ENCODE results near the gene FBXL16.

The FBXL16 gene

DNA sequence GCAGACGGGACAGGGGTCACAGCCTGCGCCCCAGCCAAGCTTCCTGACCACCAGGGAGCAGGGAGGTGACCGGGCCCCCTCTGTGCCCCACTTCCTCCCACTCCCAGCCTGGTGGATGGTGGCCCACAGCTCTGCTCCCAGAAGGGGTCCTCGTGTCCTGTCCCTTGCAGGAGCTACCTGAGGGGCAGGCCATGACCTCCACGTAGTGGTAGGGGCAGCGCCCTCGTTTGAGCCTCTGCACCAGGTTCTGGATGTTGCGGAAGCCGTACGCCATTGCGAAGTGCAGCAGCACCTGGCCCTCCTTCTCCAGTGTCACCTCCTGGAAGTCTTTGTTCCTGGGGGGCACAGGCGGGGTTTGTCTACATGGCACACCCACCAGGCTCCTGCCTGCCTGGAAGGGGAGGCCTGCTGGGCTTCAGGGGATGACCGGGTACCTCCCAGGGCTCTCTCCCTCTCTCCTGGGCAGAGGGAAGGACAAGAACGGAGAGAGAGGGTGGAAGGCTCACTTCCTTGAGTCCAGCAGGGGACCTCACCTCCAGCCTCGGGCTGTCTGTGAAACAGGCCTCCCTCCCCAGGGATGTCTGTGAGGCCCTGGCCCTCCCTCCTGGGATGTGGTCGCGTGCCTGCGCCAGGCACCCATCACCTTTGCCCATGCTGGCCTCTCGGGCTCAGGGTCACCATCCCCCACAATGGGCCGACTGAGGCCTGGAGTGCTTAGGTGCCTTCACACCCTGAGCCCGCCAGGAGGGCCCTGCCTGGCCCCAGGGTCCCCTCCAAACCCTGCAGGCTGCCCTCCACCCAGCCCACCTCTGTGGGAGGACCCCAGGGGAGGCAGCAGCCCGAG, 25.3 kb upstream of the FBXL16 start:
- TF ChIP-seq, protein P1, sequence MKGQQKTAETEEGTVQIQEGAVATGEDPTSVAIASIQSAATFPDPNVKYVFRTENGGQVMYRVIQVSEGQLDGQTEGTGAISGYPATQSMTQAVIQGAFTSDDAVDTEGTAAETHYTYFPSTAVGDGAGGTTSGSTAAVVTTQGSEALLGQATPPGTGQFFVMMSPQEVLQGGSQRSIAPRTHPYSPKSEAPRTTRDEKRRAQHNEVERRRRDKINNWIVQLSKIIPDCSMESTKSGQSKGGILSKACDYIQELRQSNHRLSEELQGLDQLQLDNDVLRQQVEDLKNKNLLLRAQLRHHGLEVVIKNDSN (IDR thresholded peaks at IDR 0.05): no peak
- TF ChIP-seq ZBTB7A (IDR thresholded peaks at IDR 0.05; ENCODE audit: low read depth) (no peak), REST (IDR thresholded peaks at IDR 0.05; ENCODE audit: low read depth) (no peak), MAX (IDR thresholded peaks at IDR 0.05) (no peak), EP300 (IDR thresholded peaks at IDR 0.05; ENCODE audit: borderline replicate concordance) (no peak), NFIC (IDR thresholded peaks at IDR 0.05) (no peak), RAD21 (IDR thresholded peaks at IDR 0.05; ENCODE audit: low read depth) (no peak), TEAD4 (IDR thresholded peaks at IDR 0.05) (no peak), FOXM1 (IDR thresholded peaks at IDR 0.05; ENCODE audit: borderline replicate concordance, low read depth) (no peak), YY1 (IDR thresholded peaks at IDR 0.05; ENCODE audit: low read depth) (no peak), TCF12 (IDR thresholded peaks at IDR 0.05; ENCODE audit: low read depth) (no peak), TAF1 (IDR thresholded peaks at IDR 0.05; ENCODE audit: low read depth) (no peak), EGR1 (IDR thresholded peaks at IDR 0.05) (no peak), CREB1 (IDR thresholded peaks at IDR 0.05; ENCODE audit: low read depth) (no peak), CEBPB (IDR thresholded peaks at IDR 0.05) (no peak)

GRCh38 chr16:729768-730665, 24.4 kb upstream of the FBXL16 start:
- TF ChIP-seq CEBPB (IDR thresholded peaks at IDR 0.05): no peak
- TF ChIP-seq EGR1 (IDR thresholded peaks at IDR 0.05): no peak
- TF ChIP-seq TCF12 (IDR thresholded peaks at IDR 0.05; ENCODE audit: low read depth): no peak
- no peak for TF ChIP-seq FOXM1 (IDR thresholded peaks at IDR 0.05; ENCODE audit: borderline replicate concordance, low read depth)
- no peak for TF ChIP-seq TEAD4 (IDR thresholded peaks at IDR 0.05)
- TF ChIP-seq YY1 (IDR thresholded peaks at IDR 0.05; ENCODE audit: low read depth): no peak
- no peak for TF ChIP-seq REST (IDR thresholded peaks at IDR 0.05; ENCODE audit: low read depth)
- TF ChIP-seq RAD21 (IDR thresholded peaks at IDR 0.05; ENCODE audit: low read depth): no peak
- no peak for TF ChIP-seq MAX (IDR thresholded peaks at IDR 0.05)
- TF ChIP-seq TAF1 (IDR thresholded peaks at IDR 0.05; ENCODE audit: low read depth): no peak
- TF ChIP-seq NFIC (IDR thresholded peaks at IDR 0.05): no peak
- TF ChIP-seq ZBTB7A (IDR thresholded peaks at IDR 0.05; ENCODE audit: low read depth): no peak
- no peak for TF ChIP-seq CREB1 (IDR thresholded peaks at IDR 0.05; ENCODE audit: low read depth)
- TF ChIP-seq, protein P1 (IDR thresholded peaks at IDR 0.05): no peak

- no peak for TF ChIP-seq TEAD4 (IDR thresholded peaks at IDR 0.05)
Observed at GRCh38 chr16:728890-729744, 23.5 kb upstream of the FBXL16 start.

- no peak for TF ChIP-seq ZBTB7A (IDR thresholded peaks at IDR 0.05; ENCODE audit: low read depth)
- TF ChIP-seq, protein P1 (IDR thresholded peaks at IDR 0.05): peak; percentile 59
- TF ChIP-seq CEBPB (IDR thresholded peaks at IDR 0.05): no peak
- TF ChIP-seq TEAD4 (IDR thresholded peaks at IDR 0.05): peak; percentile 12; the same call in 1 of the 2 replicates
- TF ChIP-seq NFIC (IDR thresholded peaks at IDR 0.05): peak; percentile 20; the same call in 1 of the 2 replicates
- TF ChIP-seq TAF1 (IDR thresholded peaks at IDR 0.05; ENCODE audit: low read depth): no peak
- no peak for TF ChIP-seq YY1 (IDR thresholded peaks at IDR 0.05; ENCODE audit: low read depth)
- no peak for TF ChIP-seq REST (IDR thresholded peaks at IDR 0.05; ENCODE audit: low read depth)
- no peak for TF ChIP-seq EP300 (IDR thresholded peaks at IDR 0.05; ENCODE audit: borderline replicate concordance)
- TF ChIP-seq TCF12 (IDR thresholded peaks at IDR 0.05; ENCODE audit: low read depth): peak; percentile 59; the same call in 1 of the 2 replicates
- TF ChIP-seq MAX (IDR thresholded peaks at IDR 0.05): peak; percentile 96
- no peak for TF ChIP-seq CREB1 (IDR thresholded peaks at IDR 0.05; ENCODE audit: low read depth)
- no peak for TF ChIP-seq RAD21 (IDR thresholded peaks at IDR 0.05; ENCODE audit: low read depth)
- no peak for TF ChIP-seq EGR1 (IDR thresholded peaks at IDR 0.05)
- no peak for TF ChIP-seq FOXM1 (IDR thresholded peaks at IDR 0.05; ENCODE audit: borderline replicate concordance, low read depth)
Observed at GRCh38 chr16:728131-728889, 22.7 kb upstream of the FBXL16 start.

Measured in Ishikawa (cell line).